DOHH2 (cell line): ENCODE data around the gene NPC2.

Experiments
- CTCF ChIP-seq: fragments of 200-600 bp; sonication (generic); IDR thresholded peaks from one replicate; pipeline ENCODE4 v1.5.1; 2014; ENCODE audit warnings: antibody characterized with exemption, mild to moderate bottlenecking, low read depth, low read length; ENCODE audit not compliant: poor library complexity, severe bottlenecking
- EZH2phosphoT487 ChIP-seq: fragments of 200-600 bp; sonication (generic); IDR thresholded peaks from 2 replicates; pipeline ENCODE4 v1.6.1; 2017; ENCODE audit warnings: borderline replicate concordance, mild to moderate bottlenecking, antibody characterized with exemption, low read length, moderate library complexity, mixed read lengths

- TF ChIP-seq CTCF (no peak), EZH2phosphoT487 (no peak)
Measured at GRCh38 chr14:74528406-74528805, 35.3 kb upstream of the NPC2 start.
